Left lung (tissue), 10 donors: ENCODE data around the gene AARSD1. TPM values are rescaled to one million over a fixed set of nuclear protein-coding genes. Genes with fewer than 3 reads are reported as not detected.
A peak's percentile ranks its signal among the peaks of the same experiment; 100 is the strongest.
"Not testable (repeated sequence)": the region's sequence is repeated elsewhere in the genome, so short reads cannot be mapped to it uniquely, and the experiment has no call there.

ENCODE experiments used
- ATAC-seq: fragments of 200-7000 bp; cut with Tn5 transposase; one replicate; pipeline ENCODE4 v1.9.1; 2020; ENCODE audit warnings: moderate library complexity
- DNase-seq, 4 donors: peaks; one replicate each; pipeline ENCODE4 v3.0.0-alpha.2; 2013 to 2020
- H3K27ac ChIP-seq, 2 donors: fragments of 200-600 bp; sonication (generic) in 1 of 2; one replicate each; pipeline versions ENCODE4 v1.5.0 to v1.8.0; 2020 to 2021
- H3K27me3 ChIP-seq, 2 donors: fragments of 200-600 bp; sonication (generic) in 1 of 2; one replicate each; pipeline versions ENCODE4 v1.5.0 to v1.8.0; 2020 to 2021
- H3K36me3 ChIP-seq, 2 donors: fragments of 200-600 bp; sonication (generic) in 1 of 2; one replicate each; pipeline versions ENCODE4 v1.5.0 to v1.8.0; 2020 to 2021
- H3K4me1 ChIP-seq, 2 donors: fragments of 200-600 bp; one replicate each; pipeline ENCODE4 v1.8.0; 2021
- H3K4me3 ChIP-seq, 2 donors: fragments of 200-600 bp; sonication (generic) in 1 of 2; one replicate each; pipeline versions ENCODE4 v1.5.0 to v1.8.0; 2020 to 2021; ENCODE audit warnings: mild to moderate bottlenecking in 1 of 2
- H3K9me3 ChIP-seq, 2 donors: fragments of 200-600 bp; sonication (generic) in 1 of 2; one replicate each; pipeline versions ENCODE4 v1.5.0 to v1.8.0; 2020 to 2021
- CTCF ChIP-seq, 2 donors: fragments of 200-600 bp; sonication (generic) in 1 of 2; IDR thresholded peaks; one replicate each; pipeline versions ENCODE4 v1.5.0 to v1.8.0; 2021; ENCODE audit warnings: antibody characterized with exemption in 2 of 2
- intact Hi-C, 2 donors: fragments of 100-400 bp; cut with DNase I; formaldehyde crosslinking; loops; one replicate each; pipeline versions ENCODE4 v1.11.2 to v1.14.2; 2022
- polyA plus RNA-seq, 6 donors: library from polyadenylated mRNA; unstranded; fragments of 120-200 nt; gene quantifications; one replicate each; pipeline ENCODE4 v1.2.1, GENCODE V29; 2013; ENCODE audit not compliant: insufficient read length in 6 of 6
- total RNA-seq, 2 donors: library from RNA; stranded (reverse); fragmentation: NEBNext Ultra II Directional; extraction: Animal tissue kit (Norgen Biotek cat#: 25700); gene quantifications; one replicate each; pipeline ENCODE4 v1.2.1, GENCODE V29; 2021
- donor health status: DM: no; HTN: yes; CAD: no.
- donor health status: DM: no; HTN: no; CAD: no.

Gene AARSD1
- total and polyA plus RNA-seq, 8 donors, result 27.5 to 91.8 (median 71.1) TPM

- peaks cover 0 to 44% of the 10 kb centered on the region in 2 donors for H3K36me3 ChIP-seq
- ATAC-seq (no peak), DNase-seq (no peak)
- peaks cover 4 to 75% of the 10 kb centered on the region in 2 donors for H3K4me1 ChIP-seq
- TF ChIP-seq CTCF (IDR thresholded peaks at IDR 0.05), result no peak
- no peaks in the 10 kb centered on the region for H3K27me3 ChIP-seq
- no peaks in the 10 kb centered on the region for H3K9me3 ChIP-seq
- intact Hi-C loops, result no loop called here
- H3K27ac ChIP-seq, result peak overlapping the region in 1 of 2 donors; percentile 4
- H3K4me3 ChIP-seq, result no peak overlapping the region
Measured at GRCh38 chr17:43010667-43011308, 46.5 kb upstream of the AARSD1 start.

GRCh38 chr17:43006639-43007551 lies 42.6 kb upstream of the AARSD1 start, which contains the start of gene IFI35:
TSS of gene IFI35 (plus strand) at chr17:43006784. CDS start at chr17:43006948, 164 bp downstream.
- ATAC-seq (peak; percentile 97), DNase-seq (peak; percentile 71 to 94 (median 90))
- Histone ChIP-seq H3K4me3 (peak within 1 kb of the TSS; percentile 65 to 67), H3K4me1 (peaks cover 4 to 71% of the 10 kb centered on the region in 2 donors), H3K27me3 (no peaks in the 10 kb centered on the region), H3K36me3 (peaks cover 0 to 37% of the 10 kb centered on the region in 2 donors), H3K9me3 (no peaks in the 10 kb centered on the region), H3K27ac (peak within 1 kb of the TSS; percentile 90 to 95)
- intact Hi-C loops, result no loop called here
- TF ChIP-seq CTCF (IDR thresholded peaks at IDR 0.05), result peak in 1 of 2 donors; percentile 18

GRCh38 chr17:43003542-43004172 lies 39.4 kb upstream of the AARSD1 start:
- intact Hi-C loops, result no loop called here
- peaks cover 14 to 73% of the 10 kb centered on the region in 2 donors for H3K4me1 ChIP-seq
- TF ChIP-seq CTCF (IDR thresholded peaks at IDR 0.05), result no peak
- ATAC-seq (no peak), DNase-seq (no peak)
- no peak overlapping the region for H3K27ac ChIP-seq
- H3K4me3 ChIP-seq, result no peak overlapping the region
- no peaks in the 10 kb centered on the region for H3K27me3 ChIP-seq
- H3K36me3 ChIP-seq, result peaks cover 5 to 57% of the 10 kb centered on the region in 2 donors
- no peaks in the 10 kb centered on the region for H3K9me3 ChIP-seq

- DNase-seq, H3K4me3 ChIP-seq, H3K9me3 ChIP-seq, H3K27me3 ChIP-seq, ATAC-seq, intact Hi-C loops: not testable (repeated sequence)
- H3K4me1 ChIP-seq, result peaks cover 10 to 60% of the 10 kb centered on the region in 2 donors
- peaks cover 5 to 57% of the 10 kb centered on the region in 2 donors for H3K36me3 ChIP-seq
- peak overlapping the region in 1 of 2 donors; percentile 73 for H3K27ac ChIP-seq
Measured at GRCh38 chr17:43000894-43001293, 36.6 kb upstream of the AARSD1 start.

GRCh38 chr17:42999003-42999525 lies 34.8 kb upstream of the AARSD1 start:
- no peak for DNase-seq
- Histone ChIP-seq H3K4me3 (peak overlapping the region; percentile 69), H3K9me3 (no peaks in the 10 kb centered on the region), H3K36me3 (peaks cover 5 to 55% of the 10 kb centered on the region in 2 donors), H3K27ac (peak overlapping the region; percentile 81 to 92), H3K4me1 (peaks cover 10 to 55% of the 10 kb centered on the region in 2 donors), H3K27me3 (no peaks in the 10 kb centered on the region)
- TF ChIP-seq CTCF (IDR thresholded peaks at IDR 0.05), result no peak
- intact Hi-C loops, result no loop called here
- no peak for ATAC-seq
